ENCODE measurements around the gene WDR44. TPM values are rescaled to one million over a fixed set of nuclear protein-coding genes. Genes with fewer than 3 reads are reported as not detected.

Gene WDR44
- total and polyA plus RNA-seq, 2 experiments from 2014 or later: 5.3 to 9.7 TPM

DNA sequence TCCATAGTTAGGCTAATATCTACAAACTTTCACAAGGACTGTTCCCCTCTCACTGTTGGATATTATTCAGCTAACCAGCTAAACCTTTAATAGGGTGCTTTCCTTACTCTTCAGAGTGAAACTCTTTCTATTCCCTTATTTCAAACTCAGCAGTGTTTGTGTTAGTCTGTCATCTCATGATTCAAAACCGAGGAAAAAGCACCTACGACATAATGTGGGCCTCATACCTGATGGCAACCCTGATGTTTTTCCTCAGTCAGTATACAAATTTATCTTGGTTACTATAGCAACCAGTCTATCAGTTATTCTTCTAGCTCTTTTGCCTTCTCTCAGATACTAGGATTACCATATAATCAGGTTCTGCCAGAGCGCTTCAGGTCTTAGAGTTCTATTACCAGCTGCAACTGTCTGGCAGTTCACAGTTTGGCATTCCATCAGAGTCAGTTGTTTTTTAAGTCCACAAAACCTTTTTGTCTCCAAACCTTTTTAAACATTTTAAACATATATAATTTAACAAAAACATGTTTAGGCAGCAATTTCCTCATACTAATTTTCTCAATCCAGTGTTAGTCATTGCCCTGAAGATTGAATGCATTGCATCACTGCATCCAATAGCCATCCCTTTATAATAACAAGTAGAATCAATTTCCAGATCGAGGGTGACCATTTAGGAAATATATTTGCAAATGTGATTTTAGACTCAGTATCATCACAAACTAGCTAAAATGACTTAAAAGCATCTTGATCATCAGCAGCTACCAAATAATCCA lies 7.4 kb downstream of the WDR44 start:
- Histone ChIP-seq H3K4me2 (no peak overlapping the region), H2AFZ (no peak overlapping the region), H3K79me2 (peaks cover 77% of the 10 kb centered on the region), H4K20me1 (ENCODE audit: insufficient read depth, poor library complexity, severe bottlenecking) (peaks cover 17% of the 10 kb centered on the region), H3K36me3 (replicated peaks; ENCODE audit: insufficient read depth, low read depth) (no peaks in the 10 kb centered on the region), H3K27me3 (no peaks in the 10 kb centered on the region), H3K9me2 (replicated peaks; ENCODE audit: insufficient read depth) (no peaks in the 10 kb centered on the region), H3K4me3 (no peak overlapping the region), H3K27ac (no peak overlapping the region), H3K9me3 (ENCODE audit: low read depth) (no peaks in the 10 kb centered on the region), H3K4me1 (ENCODE audit: insufficient read depth) (no peaks in the 10 kb centered on the region)
- 57% methylated on average over 4 of the region's 4 CpGs for WGBS (ENCODE audit: low lambda C conversion rate, missing lambda C conversion rate)
- no peak for DNase-seq (ENCODE audit: low spot score)
- TF ChIP-seq EZH2phosphoT487 (IDR thresholded peaks at IDR 0.05; ENCODE audit: low read depth, severe bottlenecking, unreplicated experiment) (no peak), EZH2 (IDR thresholded peaks at IDR 0.05; ENCODE audit: borderline replicate concordance) (no peak)
- TF ChIP-seq, protein P1, sequence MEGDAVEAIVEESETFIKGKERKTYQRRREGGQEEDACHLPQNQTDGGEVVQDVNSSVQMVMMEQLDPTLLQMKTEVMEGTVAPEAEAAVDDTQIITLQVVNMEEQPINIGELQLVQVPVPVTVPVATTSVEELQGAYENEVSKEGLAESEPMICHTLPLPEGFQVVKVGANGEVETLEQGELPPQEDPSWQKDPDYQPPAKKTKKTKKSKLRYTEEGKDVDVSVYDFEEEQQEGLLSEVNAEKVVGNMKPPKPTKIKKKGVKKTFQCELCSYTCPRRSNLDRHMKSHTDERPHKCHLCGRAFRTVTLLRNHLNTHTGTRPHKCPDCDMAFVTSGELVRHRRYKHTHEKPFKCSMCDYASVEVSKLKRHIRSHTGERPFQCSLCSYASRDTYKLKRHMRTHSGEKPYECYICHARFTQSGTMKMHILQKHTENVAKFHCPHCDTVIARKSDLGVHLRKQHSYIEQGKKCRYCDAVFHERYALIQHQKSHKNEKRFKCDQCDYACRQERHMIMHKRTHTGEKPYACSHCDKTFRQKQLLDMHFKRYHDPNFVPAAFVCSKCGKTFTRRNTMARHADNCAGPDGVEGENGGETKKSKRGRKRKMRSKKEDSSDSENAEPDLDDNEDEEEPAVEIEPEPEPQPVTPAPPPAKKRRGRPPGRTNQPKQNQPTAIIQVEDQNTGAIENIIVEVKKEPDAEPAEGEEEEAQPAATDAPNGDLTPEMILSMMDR (IDR thresholded peaks at IDR 0.05; ENCODE audit: poor library complexity): no peak

GRCh38 chrX:118355225-118355920 lies 9.5 kb downstream of the WDR44 start:
- DNase-seq (ENCODE audit: low spot score): no peak
- no peaks in the 10 kb centered on the region for H3K9me2 ChIP-seq (replicated peaks; ENCODE audit: insufficient read depth)
- WGBS (ENCODE audit: low lambda C conversion rate, missing lambda C conversion rate): 87% methylated on average over 2 of the region's 2 CpGs
- no peaks in the 10 kb centered on the region for H3K9me3 ChIP-seq (ENCODE audit: low read depth)
- H3K4me3 ChIP-seq: no peak overlapping the region
- TF ChIP-seq, protein P1 (IDR thresholded peaks at IDR 0.05; ENCODE audit: poor library complexity): no peak
- TF ChIP-seq EZH2phosphoT487 (IDR thresholded peaks at IDR 0.05; ENCODE audit: low read depth, severe bottlenecking, unreplicated experiment) (no peak), EZH2 (IDR thresholded peaks at IDR 0.05; ENCODE audit: borderline replicate concordance) (no peak)
- no peak overlapping the region for H3K4me2 ChIP-seq
- no peak overlapping the region for H3K27ac ChIP-seq
- peaks cover 5% of the 10 kb centered on the region for H4K20me1 ChIP-seq (ENCODE audit: insufficient read depth, poor library complexity, severe bottlenecking)
- H3K27me3 ChIP-seq: no peaks in the 10 kb centered on the region
- no peak overlapping the region for H2AFZ ChIP-seq
- H3K36me3 ChIP-seq (replicated peaks; ENCODE audit: insufficient read depth, low read depth): no peaks in the 10 kb centered on the region
- H3K79me2 ChIP-seq: peaks cover 71% of the 10 kb centered on the region
- H3K4me1 ChIP-seq (ENCODE audit: insufficient read depth): no peaks in the 10 kb centered on the region

- TF ChIP-seq EZH2phosphoT487 (IDR thresholded peaks at IDR 0.05; ENCODE audit: low read depth, severe bottlenecking, unreplicated experiment) (no peak), EZH2 (IDR thresholded peaks at IDR 0.05; ENCODE audit: borderline replicate concordance) (no peak)
- TF ChIP-seq, protein P1 (IDR thresholded peaks at IDR 0.05; ENCODE audit: poor library complexity): no peak
- 56% methylated on average over 2 of the region's 2 CpGs for WGBS (ENCODE audit: low lambda C conversion rate, missing lambda C conversion rate)
- no peak for DNase-seq (ENCODE audit: low spot score)
- peaks cover 2% of the 10 kb centered on the region for H4K20me1 ChIP-seq (ENCODE audit: insufficient read depth, poor library complexity, severe bottlenecking)
- H3K4me2 ChIP-seq: no peak overlapping the region
- H3K79me2 ChIP-seq: peaks cover 68% of the 10 kb centered on the region
- no peaks in the 10 kb centered on the region for H3K27me3 ChIP-seq
- no peak overlapping the region for H2AFZ ChIP-seq
- no peak overlapping the region for H3K27ac ChIP-seq
- H3K36me3 ChIP-seq (replicated peaks; ENCODE audit: insufficient read depth, low read depth): no peaks in the 10 kb centered on the region
- H3K4me3 ChIP-seq: no peak overlapping the region
- H3K9me2 ChIP-seq (replicated peaks; ENCODE audit: insufficient read depth): no peaks in the 10 kb centered on the region
- no peaks in the 10 kb centered on the region for H3K9me3 ChIP-seq (ENCODE audit: low read depth)
- H3K4me1 ChIP-seq (ENCODE audit: insufficient read depth): no peaks in the 10 kb centered on the region
Measured at GRCh38 chrX:118356154-118356701, 10.3 kb downstream of the WDR44 start.
